Suprapubic skin (tissue), 4 donors: ENCODE data around the gene PTPRM.

Source experiments
- EP300 ChIP-seq: sonication (generic); formaldehyde crosslinking; IDR thresholded peaks from one replicate; pipeline ENCODE4 v1.6.1; 2017; ENCODE audit warnings: antibody characterized with exemption
- POLR2A ChIP-seq, 2 donors: fragments of 450-650 bp; IDR thresholded peaks; one replicate each; pipeline ENCODE4 v1.6.1; 2017; ENCODE audit warnings: antibody characterized with exemption in 2 of 2, mild to moderate bottlenecking in 2 of 2, moderate library complexity in 2 of 2
- POLR2AphosphoS5 ChIP-seq, 3 donors: sonication (generic); formaldehyde crosslinking; IDR thresholded peaks; one replicate each; pipeline ENCODE4 v1.6.1; 2017; ENCODE audit warnings: antibody characterized with exemption in 3 of 3
- TF ChIP-seq, protein P1 (sequence below), 2 donors: fragments of 200-600 bp in 1 of 2; fragments of 450-650 bp in 1 of 2; sonication (generic) in 1 of 2; IDR thresholded peaks; one replicate each; pipeline ENCODE4 v1.5.1; 2016 to 2019; ENCODE audit warnings: antibody characterized with exemption in 2 of 2, mild to moderate bottlenecking in 1 of 2, moderate library complexity in 1 of 2

DNA sequence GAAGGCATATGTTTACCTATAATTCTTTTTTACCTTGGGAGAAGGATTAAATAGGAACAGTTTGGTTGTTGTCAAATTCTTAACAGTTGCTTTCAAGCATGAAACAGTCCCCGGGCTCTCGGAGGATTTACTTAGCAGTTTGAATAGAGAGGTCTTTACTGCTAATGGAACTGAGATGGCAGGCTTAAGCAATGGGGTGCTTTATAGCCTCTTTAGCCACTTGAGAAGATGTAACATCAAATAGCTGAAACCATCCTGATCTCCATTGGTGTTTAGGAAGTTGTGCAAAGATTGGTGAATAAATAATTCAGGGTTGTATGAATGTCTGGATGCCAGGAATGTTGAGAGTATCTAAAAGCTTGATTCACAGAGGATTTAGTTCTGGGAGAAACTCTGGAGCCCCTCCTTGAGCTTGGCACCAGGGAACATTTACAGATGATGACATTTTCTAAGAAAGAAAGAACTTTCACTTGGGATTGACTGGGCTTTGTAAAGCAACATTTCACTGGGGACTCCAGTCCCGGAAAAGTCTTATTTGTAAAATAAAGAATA, 51.9 kb downstream of the PTPRM start:
- TF ChIP-seq, protein P1, sequence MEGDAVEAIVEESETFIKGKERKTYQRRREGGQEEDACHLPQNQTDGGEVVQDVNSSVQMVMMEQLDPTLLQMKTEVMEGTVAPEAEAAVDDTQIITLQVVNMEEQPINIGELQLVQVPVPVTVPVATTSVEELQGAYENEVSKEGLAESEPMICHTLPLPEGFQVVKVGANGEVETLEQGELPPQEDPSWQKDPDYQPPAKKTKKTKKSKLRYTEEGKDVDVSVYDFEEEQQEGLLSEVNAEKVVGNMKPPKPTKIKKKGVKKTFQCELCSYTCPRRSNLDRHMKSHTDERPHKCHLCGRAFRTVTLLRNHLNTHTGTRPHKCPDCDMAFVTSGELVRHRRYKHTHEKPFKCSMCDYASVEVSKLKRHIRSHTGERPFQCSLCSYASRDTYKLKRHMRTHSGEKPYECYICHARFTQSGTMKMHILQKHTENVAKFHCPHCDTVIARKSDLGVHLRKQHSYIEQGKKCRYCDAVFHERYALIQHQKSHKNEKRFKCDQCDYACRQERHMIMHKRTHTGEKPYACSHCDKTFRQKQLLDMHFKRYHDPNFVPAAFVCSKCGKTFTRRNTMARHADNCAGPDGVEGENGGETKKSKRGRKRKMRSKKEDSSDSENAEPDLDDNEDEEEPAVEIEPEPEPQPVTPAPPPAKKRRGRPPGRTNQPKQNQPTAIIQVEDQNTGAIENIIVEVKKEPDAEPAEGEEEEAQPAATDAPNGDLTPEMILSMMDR (IDR thresholded peaks at IDR 0.05): no peak
- TF ChIP-seq POLR2A (IDR thresholded peaks at IDR 0.05) (no peak), EP300 (no peak), POLR2AphosphoS5 (IDR thresholded peaks at IDR 0.05) (no peak)
